Fibroblast of lung (primary cell): Measurements from ENCODE around the gene LOXL3.

Experiments used
- CTCF ChIP-seq, 2 donors: IDR thresholded peaks in 1 of 2; conservative IDR thresholded peaks in 1 of 2; 1 replicate in 1 of 2; 2 replicates in 1 of 2; pipeline ENCODE4 v1.5.1; 2011 to 2012; ENCODE audit warnings: low read length in 2 of 2, control low read depth in 1 of 2, inconsistent platforms in 1 of 2, low read depth in 1 of 2, mild to moderate bottlenecking in 1 of 2
- EZH2 ChIP-seq: IDR thresholded peaks from 2 replicates; pipeline ENCODE4 v1.5.1; 2012; ENCODE audit warnings: low read length, control low read depth, mild to moderate bottlenecking; ENCODE audit errors: missing control alignments

GRCh38 chr2:74562126-74562775 lies 8.5 kb upstream of the LOXL3 start:
- TF ChIP-seq EZH2 (no peak), CTCF (conservative IDR thresholded peaks at IDR 0.05 in 1 of 2, IDR thresholded peaks at IDR 0.05 in 1 of 2; ENCODE audit: low read depth in 1 of 2, low read length in 2 of 2) (no peak)
